Measurements from ENCODE around the gene BRWD1. TPM values are rescaled to one million over a fixed set of nuclear protein-coding genes. Genes with fewer than 3 reads are reported as not detected.

The BRWD1 gene
- total RNA-seq, 3 donors from 2014 or later (not counting 1 experiment from before 2014, with no cell fraction given): 92.0 to 93.8 (median 93.3) TPM

DNA sequence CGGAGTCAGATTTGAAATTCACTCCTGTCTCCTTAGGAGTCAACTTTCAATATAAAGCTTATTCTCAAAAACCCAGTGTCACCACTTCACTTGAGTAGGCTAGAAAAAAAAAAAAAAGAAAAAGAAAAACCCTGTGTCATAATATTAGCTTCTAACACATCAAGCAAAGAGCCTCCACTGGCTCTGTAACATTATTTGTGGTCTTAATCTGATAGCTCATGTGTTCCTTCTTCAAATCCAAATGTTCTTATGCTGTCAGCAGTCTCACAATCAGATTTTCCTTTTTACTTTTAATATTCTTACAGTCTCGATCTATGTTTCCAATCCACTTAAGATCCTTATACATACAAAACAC lies 104.1 kb downstream of the BRWD1 start:
- Histone ChIP-seq H3K4me3 (ENCODE audit: low read length) (no peak overlapping the region), H3K9me3 (ENCODE audit: control insufficient read depth, insufficient read depth, low read length) (no peaks in the 10 kb centered on the region), H3K36me3 (ENCODE audit: control insufficient read depth, insufficient read depth, low read length) (peaks cover 75% of the 10 kb centered on the region), H3K4me1 (ENCODE audit: control insufficient read depth, insufficient read depth, low read length) (no peaks in the 10 kb centered on the region), H3K27ac (ENCODE audit: low read length) (no peak overlapping the region), H3K27me3 (ENCODE audit: control insufficient read depth, insufficient read depth, low read length) (no peaks in the 10 kb centered on the region)
- Mint-ChIP-seq H3K36me3 (peaks cover 18% of the 10 kb centered on the region), H3K9me3 (no peaks in the 10 kb centered on the region), H3K4me1 (peaks cover 0 to 5% of the 10 kb centered on the region in 2 donors), H3K27ac (peak overlapping the region; percentile 50 to 53), H3K4me3 (no peak overlapping the region), H3K27me3 (ENCODE audit: low read depth in 2 of 2) (no peaks in the 10 kb centered on the region)
- intact Hi-C loops (cut with micrococcal nuclease): no loop called here
- no peak for ATAC-seq
- no peak for DNase-seq
- WGBS (ENCODE audit: insufficient coverage): 100% methylated on average over 1 of the region's 2 CpGs
- TF ChIP-seq, protein P1, sequence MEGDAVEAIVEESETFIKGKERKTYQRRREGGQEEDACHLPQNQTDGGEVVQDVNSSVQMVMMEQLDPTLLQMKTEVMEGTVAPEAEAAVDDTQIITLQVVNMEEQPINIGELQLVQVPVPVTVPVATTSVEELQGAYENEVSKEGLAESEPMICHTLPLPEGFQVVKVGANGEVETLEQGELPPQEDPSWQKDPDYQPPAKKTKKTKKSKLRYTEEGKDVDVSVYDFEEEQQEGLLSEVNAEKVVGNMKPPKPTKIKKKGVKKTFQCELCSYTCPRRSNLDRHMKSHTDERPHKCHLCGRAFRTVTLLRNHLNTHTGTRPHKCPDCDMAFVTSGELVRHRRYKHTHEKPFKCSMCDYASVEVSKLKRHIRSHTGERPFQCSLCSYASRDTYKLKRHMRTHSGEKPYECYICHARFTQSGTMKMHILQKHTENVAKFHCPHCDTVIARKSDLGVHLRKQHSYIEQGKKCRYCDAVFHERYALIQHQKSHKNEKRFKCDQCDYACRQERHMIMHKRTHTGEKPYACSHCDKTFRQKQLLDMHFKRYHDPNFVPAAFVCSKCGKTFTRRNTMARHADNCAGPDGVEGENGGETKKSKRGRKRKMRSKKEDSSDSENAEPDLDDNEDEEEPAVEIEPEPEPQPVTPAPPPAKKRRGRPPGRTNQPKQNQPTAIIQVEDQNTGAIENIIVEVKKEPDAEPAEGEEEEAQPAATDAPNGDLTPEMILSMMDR (IDR thresholded peaks at IDR 0.05): no peak

DNA sequence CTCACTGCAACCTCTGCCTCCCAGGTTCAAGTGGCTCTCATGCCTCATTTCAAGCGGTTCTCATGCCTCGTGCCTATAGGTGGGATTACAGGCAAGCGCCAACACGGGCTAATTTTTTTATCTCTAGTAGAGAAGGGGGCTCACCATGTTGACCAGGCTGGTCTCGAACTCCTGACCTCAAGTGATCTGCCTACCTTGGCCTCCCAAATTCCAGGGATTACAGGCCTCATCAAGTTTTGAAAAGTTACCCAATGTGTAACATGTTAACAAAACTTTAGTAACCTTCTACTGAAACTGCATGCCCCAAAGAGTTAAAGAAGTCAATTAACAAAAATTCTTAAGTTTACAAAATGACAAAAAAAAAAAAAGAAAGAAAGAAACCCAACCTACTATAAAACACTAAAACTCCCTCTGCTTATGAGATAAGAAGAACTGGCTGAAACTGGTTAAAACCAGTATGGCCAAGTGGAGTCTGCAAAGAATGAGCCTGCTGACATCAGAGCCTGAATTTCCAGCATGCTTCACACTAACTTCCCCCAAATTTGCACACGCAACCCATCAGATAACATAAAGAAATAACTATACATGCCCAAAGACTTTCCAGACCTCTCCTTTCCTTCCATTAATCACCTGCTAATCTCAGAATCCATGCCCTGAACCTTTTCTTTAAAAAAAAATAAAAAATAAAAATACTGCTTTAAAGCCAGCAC lies 104.7 kb downstream of the BRWD1 start:
- Histone ChIP-seq H3K4me3 (ENCODE audit: low read length) (no peak overlapping the region), H3K36me3 (ENCODE audit: control insufficient read depth, insufficient read depth, low read length) (peaks cover 74% of the 10 kb centered on the region), H3K27me3 (ENCODE audit: control insufficient read depth, insufficient read depth, low read length) (no peaks in the 10 kb centered on the region), H3K4me1 (ENCODE audit: control insufficient read depth, insufficient read depth, low read length) (no peaks in the 10 kb centered on the region), H3K27ac (ENCODE audit: low read length) (no peak overlapping the region), H3K9me3 (ENCODE audit: control insufficient read depth, insufficient read depth, low read length) (no peaks in the 10 kb centered on the region)
- Mint-ChIP-seq H3K4me1 (peaks cover 0 to 5% of the 10 kb centered on the region in 2 donors), H3K36me3 (peaks cover 18% of the 10 kb centered on the region), H3K27me3 (ENCODE audit: low read depth in 2 of 2) (no peaks in the 10 kb centered on the region), H3K27ac (peak overlapping the region; percentile 50 to 53), H3K4me3 (no peak overlapping the region), H3K9me3 (no peaks in the 10 kb centered on the region)
- TF ChIP-seq, protein P1 (IDR thresholded peaks at IDR 0.05): no peak
- DNase-seq: peak in 1 of 2 donors; percentile 21
- intact Hi-C loops (cut with micrococcal nuclease): no loop called here
- 96% methylated on average over 6 of the region's 6 CpGs for WGBS (ENCODE audit: insufficient coverage)
- no peak for ATAC-seq

DNA sequence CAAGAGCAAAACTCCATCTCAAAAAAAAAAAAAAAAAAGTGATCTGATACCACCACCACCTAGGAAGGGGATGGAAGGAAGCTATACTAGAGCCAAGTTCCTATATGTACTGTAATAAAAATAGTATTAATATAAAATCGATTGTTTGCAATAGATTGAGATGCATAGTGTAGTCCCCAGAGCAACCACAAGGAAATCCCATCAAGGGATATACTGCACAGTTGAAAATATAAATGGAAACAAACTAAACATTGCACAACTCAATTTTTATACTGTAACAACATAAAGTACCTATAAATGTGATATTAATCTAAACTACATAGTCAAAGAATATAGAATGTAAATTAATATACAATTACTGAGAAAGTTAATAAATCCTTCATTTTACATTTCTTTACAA lies 109.3 kb downstream of the BRWD1 start:
- TF ChIP-seq, protein P1 (IDR thresholded peaks at IDR 0.05): no peak
- Mint-ChIP-seq H3K4me1 (no peaks in the 10 kb centered on the region), H3K27me3 (ENCODE audit: low read depth in 2 of 2) (no peaks in the 10 kb centered on the region), H3K27ac (no peak overlapping the region), H3K36me3 (peaks cover 12% of the 10 kb centered on the region), H3K9me3 (no peaks in the 10 kb centered on the region), H3K4me3 (no peak overlapping the region)
- 100% methylated on average over 1 of the region's 1 CpG for WGBS (ENCODE audit: insufficient coverage)
- no peak overlapping the region for H3K4me3 ChIP-seq (ENCODE audit: low read length)
- peaks cover 76% of the 10 kb centered on the region for H3K36me3 ChIP-seq (ENCODE audit: control insufficient read depth, insufficient read depth, low read length)
- H3K9me3 ChIP-seq (ENCODE audit: control insufficient read depth, insufficient read depth, low read length): no peaks in the 10 kb centered on the region
- DNase-seq (no peak), ATAC-seq (no peak)
- no peaks in the 10 kb centered on the region for H3K27me3 ChIP-seq (ENCODE audit: control insufficient read depth, insufficient read depth, low read length)
- no peak overlapping the region for H3K27ac ChIP-seq (ENCODE audit: low read length)
- intact Hi-C loops (cut with micrococcal nuclease): loop anchor here (2.0 kb wide), 1 partner anchor 185 kb away; no protein-coding TSS in a partner anchor
- no peaks in the 10 kb centered on the region for H3K4me1 ChIP-seq (ENCODE audit: control insufficient read depth, insufficient read depth, low read length)

DNA sequence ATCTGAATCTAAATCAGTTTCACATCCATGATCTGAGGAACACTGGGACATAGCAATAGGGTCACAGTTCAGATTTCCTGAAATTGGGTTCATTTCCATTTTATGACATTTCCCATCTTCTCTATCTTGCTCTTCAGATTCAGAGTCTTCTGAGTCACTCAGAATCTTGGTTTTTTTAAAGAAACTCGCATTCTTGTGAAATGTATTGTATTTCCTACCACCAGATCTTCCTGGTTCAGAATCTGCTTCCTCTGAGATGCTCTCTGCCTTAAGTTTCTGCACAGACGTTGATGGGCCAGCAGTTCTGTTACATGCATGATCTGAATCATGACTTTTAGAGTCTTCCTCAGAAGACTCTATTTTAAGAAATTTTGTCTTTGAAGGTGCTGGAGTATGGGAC lies 114.6 kb downstream of the BRWD1 start:
- Histone ChIP-seq H3K4me1 (ENCODE audit: control insufficient read depth, insufficient read depth, low read length) (no peaks in the 10 kb centered on the region), H3K27ac (ENCODE audit: low read length) (no peak overlapping the region), H3K4me3 (ENCODE audit: low read length) (no peak overlapping the region), H3K27me3 (ENCODE audit: control insufficient read depth, insufficient read depth, low read length) (no peaks in the 10 kb centered on the region), H3K9me3 (ENCODE audit: control insufficient read depth, insufficient read depth, low read length) (no peaks in the 10 kb centered on the region), H3K36me3 (ENCODE audit: control insufficient read depth, insufficient read depth, low read length) (peaks cover 70% of the 10 kb centered on the region)
- Mint-ChIP-seq H3K36me3 (peaks cover 19% of the 10 kb centered on the region), H3K4me1 (peaks cover 23 to 27% of the 10 kb centered on the region in 2 donors), H3K4me3 (no peak overlapping the region), H3K9me3 (no peaks in the 10 kb centered on the region), H3K27me3 (ENCODE audit: low read depth in 2 of 2) (no peaks in the 10 kb centered on the region), H3K27ac (no peak overlapping the region)
- DNase-seq (no peak), ATAC-seq (no peak)
- WGBS (ENCODE audit: insufficient coverage): 91% methylated on average over 2 of the region's 2 CpGs
- intact Hi-C loops (cut with micrococcal nuclease): no loop called here
- TF ChIP-seq, protein P1 (IDR thresholded peaks at IDR 0.05): no peak

All from natural killer cell (primary cell).